ENCODE results near the gene SCIMP.

The SCIMP gene

DNA sequence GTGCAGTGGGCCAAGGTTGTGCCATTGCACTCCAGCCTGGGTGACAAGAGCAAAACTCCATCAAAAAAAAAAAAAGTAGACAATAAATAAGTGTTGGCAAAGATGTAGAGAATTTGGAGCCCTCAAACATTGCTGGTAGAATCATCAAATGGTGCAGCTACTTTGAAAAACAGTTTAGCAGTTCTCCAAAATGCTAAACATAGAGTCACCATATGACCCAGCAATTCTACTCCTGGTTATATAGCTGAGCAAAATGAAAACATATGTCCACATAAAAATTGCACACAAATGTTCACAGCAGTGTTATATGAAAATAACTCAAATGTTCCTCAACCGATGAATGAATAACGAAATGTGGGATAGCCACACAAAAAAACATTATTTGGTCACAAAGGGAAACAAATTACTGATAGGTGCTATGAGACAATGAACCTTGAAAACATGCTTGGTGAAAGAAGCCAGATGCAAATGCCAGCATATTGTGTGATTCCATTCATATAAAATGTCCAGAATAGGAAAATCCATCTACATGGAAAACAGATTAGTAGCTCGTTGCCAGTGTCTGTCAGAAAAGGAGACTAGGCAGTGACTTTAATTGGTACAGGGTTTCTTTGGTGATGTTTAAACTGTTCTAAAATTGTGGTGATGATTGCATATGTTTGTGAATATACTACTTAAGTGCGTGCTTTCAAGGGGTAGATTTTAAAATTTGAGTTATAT is 34.7 kb upstream of the SCIMP start:
- TF ChIP-seq, protein P1, sequence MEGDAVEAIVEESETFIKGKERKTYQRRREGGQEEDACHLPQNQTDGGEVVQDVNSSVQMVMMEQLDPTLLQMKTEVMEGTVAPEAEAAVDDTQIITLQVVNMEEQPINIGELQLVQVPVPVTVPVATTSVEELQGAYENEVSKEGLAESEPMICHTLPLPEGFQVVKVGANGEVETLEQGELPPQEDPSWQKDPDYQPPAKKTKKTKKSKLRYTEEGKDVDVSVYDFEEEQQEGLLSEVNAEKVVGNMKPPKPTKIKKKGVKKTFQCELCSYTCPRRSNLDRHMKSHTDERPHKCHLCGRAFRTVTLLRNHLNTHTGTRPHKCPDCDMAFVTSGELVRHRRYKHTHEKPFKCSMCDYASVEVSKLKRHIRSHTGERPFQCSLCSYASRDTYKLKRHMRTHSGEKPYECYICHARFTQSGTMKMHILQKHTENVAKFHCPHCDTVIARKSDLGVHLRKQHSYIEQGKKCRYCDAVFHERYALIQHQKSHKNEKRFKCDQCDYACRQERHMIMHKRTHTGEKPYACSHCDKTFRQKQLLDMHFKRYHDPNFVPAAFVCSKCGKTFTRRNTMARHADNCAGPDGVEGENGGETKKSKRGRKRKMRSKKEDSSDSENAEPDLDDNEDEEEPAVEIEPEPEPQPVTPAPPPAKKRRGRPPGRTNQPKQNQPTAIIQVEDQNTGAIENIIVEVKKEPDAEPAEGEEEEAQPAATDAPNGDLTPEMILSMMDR (conservative IDR thresholded peaks at IDR 0.05; ENCODE audit: low read depth, low read length), result no peak
- DNase-seq (ENCODE audit: low read depth), result no peak
- H3K4me3 ChIP-seq (ENCODE audit: low read depth, low read length), result no peak overlapping the region

DNA sequence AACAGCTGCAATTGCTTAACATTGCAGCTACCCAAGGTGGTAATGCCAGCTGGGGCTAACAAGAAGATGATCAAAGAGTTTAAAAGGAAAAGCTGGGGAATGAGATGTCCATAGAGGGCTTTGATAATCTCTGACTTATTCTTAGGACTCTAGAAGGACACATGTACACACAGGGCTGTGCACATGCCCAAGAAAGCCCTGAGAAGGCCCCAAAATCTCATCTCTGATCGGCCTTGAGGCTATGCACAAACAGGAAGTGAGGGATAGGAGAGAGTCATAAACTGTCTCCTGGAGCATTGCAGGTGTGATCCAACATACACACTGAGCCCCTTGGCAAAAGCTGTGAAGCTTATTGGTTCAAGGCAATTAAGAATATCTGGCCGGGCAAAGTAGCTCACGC is 30.2 kb upstream of the SCIMP start:
- TF ChIP-seq, protein P1 (conservative IDR thresholded peaks at IDR 0.05; ENCODE audit: low read depth, low read length), result no peak
- no peak overlapping the region for H3K4me3 ChIP-seq (ENCODE audit: low read depth, low read length)
- DNase-seq (ENCODE audit: low read depth), result no peak

DNA sequence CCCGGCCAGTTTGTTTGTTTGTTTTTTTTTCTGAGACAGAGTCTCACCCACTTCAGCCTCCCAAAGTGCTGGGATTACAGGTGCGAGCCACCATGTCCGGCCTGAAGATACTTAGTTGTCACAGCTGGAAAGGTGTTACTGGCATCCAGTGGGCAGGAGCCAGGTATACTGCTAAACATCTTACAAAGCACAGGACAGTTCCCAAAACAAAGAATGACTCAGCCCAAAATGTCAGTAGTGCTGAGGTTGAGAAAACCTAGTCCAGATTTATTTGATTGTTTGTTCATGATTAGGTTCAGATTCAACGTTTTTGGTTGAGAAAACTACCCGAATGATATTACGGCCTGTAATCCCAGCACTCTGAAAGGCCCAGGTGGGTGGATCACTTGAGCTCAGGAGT is 28.8 kb upstream of the SCIMP start:
- no peak for DNase-seq (ENCODE audit: low read depth)
- TF ChIP-seq, protein P1 (conservative IDR thresholded peaks at IDR 0.05; ENCODE audit: low read depth, low read length), result no peak
- no peak overlapping the region for H3K4me3 ChIP-seq (ENCODE audit: low read depth, low read length)

DNA sequence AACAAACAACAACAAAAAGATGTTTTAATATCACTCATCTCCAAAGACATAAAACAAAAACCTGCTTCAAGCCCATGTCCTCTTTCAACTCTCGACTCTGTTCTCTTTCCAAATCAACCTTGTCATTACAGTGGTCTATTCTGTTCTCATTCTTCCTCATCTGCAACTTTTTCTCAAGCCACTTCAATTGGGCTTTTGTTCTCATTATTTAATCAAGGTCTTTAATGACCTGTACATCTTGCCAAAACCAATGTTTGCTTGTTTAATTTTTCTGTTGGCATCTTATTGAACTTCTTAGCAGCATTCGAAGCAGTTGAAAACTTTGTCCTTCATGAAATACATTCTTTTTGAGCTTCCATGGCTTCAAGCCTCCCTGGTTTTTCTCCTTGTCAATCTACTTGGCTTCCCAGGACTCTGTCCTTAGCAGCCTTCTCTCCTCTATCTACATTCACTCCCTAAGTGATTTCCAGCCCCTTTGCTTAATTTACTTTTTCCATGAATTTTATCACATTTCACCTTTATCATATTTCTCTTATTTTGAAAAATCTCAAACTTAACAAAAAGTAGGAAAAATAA is 27.8 kb upstream of the SCIMP start:
- DNase-seq (ENCODE audit: low read depth), result no peak
- TF ChIP-seq, protein P1 (conservative IDR thresholded peaks at IDR 0.05; ENCODE audit: low read depth, low read length), result no peak
- no peak overlapping the region for H3K4me3 ChIP-seq (ENCODE audit: low read depth, low read length)

DNA sequence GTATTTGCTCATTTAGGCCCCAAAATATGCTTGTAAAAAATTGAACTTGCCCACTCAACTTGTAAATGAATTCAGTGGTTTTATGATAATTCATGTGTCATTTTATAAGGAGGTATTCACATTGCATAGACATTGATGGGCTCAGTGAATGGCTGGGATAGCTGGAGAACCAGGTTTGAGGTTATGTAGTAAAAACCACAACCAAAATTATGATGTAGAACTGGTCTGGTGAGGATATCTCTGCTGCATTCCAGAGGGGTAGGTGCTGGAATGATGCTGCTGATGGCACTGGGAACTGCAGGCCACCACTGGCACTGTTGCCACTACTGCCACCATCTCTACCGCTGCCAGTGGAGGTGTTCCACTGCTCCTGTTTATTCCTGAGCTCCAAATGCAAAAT is 25.9 kb upstream of the SCIMP start:
- no peak for DNase-seq (ENCODE audit: low read depth)
- TF ChIP-seq, protein P1 (conservative IDR thresholded peaks at IDR 0.05; ENCODE audit: low read depth, low read length), result no peak
- no peak overlapping the region for H3K4me3 ChIP-seq (ENCODE audit: low read depth, low read length)

DNA sequence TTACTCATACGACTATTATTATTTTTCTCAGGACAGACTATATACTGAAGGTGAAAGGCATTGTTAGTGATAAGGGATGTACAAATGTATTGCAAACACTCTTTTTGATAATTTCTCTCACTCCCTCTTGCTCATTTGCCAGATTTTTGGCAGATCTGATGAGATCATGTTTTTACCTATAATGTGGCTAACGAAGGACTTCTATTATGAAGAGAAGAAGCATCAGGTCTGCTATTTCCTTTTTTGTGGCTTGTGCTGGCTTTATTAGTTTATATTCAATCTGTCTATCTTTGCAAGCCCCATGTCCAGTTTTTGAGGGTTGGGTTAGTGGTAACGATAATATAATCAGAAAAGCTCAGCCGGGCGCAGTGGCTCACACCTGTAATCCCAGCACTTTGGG is 22.5 kb upstream of the SCIMP start:
- no peak overlapping the region for H3K4me3 ChIP-seq (ENCODE audit: low read depth, low read length)
- DNase-seq (ENCODE audit: low read depth), result no peak
- TF ChIP-seq, protein P1 (conservative IDR thresholded peaks at IDR 0.05; ENCODE audit: low read depth, low read length), result no peak
